C4-2B (cell line): ENCODE results near the gene KCNQ4.

Experiments
- CTCF ChIP-seq: fragments of 450-650 bp; conservative IDR thresholded peaks from 2 replicates; pipeline ENCODE4 v1.5.1; 2017; ENCODE audit warnings: mild to moderate bottlenecking
- ZFX ChIP-seq: fragments of 450-650 bp; IDR thresholded peaks from 2 replicates; pipeline ENCODE4 v1.6.1; 2017

GRCh38 chr1:40838980-40839942, 55.7 kb downstream of the KCNQ4 start:
- TF ChIP-seq CTCF (no peak), ZFX (no peak)
